DMS79 treated with DMSO at 0.1 percent for 48 hours (cell line): ENCODE measurements around the gene UFD1.

Experiments
- DNase-seq: peaks from one replicate; lab custom pipeline; 2025; lab: John Stamatoyannopoulos, UW

Gene UFD1

DNA sequence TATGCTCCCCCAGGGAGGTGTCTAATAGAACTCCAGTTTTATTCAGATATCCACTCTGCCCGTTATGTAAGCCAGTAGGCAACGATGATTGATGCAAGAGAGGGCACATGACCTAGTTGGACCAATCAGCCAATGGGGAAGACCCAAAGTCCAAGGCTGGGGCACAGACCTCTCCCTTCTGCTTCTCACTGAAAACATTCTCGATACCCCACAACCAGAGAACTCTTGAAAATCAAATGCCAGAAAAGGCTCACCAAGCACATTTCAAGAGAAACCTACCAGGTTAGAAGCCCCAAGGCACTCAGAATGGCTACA is 54.9 kb downstream of the UFD1 start:
- no peak for DNase-seq

DNA sequence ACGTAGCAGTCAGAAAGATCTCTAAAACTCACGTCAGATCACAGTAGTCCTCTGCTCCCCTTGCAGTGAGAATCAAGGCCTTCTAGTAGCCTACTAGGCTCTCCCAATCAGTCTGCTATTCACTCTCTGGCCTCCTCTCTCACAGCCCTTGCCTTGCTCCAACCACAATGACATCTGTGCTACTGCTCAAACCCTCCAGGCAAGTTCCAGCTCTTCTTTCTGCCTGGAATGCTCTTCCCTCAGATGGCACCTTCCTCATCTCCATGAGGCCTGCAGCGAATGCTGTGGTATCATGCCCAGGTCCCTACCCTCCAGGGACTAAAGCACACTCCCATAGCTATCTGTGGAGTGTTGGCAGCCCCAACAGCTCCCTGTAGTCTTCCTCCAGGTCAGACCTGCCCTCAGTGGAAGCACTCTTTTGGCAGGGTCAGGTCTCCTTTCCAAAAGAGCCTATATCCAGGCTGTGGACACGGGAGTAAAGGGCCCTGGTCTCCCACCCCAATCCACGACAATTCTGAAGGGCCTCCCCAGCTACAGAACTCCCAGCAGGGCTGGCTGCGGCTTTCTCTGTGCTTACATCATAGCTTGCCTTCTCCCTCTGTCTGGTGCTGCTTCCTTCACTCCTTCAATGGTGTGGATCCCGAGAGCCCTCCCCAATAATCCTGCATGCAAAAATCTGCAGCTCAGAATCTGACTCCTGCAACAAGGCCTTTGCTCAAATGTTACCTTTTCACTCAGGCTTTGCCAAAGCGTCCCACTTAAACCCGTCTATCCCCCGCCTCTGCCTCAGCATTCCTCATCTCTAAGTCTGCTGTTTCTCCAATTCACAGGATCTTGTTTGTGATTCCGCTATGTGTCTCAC is 56.3 kb downstream of the UFD1 start:
- DNase-seq: no peak

DNA sequence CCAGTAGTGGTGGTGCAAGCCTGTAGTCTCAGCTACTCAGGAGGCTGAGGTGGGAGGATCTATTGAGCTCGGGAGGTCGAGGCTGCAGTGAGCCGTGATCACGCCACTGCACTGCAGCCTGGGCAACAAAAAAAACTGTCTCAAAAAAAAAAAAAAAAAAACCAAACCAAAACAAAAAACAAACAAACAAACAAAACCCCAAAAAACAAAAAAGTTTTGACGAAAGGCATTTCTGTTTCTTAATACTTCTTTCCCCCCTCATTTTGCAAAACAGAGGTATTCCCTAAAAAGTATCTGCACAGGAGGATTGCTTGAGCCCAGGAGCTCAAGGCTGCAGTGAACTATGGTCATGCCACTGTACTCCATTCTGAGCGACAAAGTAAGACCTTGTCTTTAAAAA is 58.7 kb downstream of the UFD1 start:
- DNase-seq: no peak

DNA sequence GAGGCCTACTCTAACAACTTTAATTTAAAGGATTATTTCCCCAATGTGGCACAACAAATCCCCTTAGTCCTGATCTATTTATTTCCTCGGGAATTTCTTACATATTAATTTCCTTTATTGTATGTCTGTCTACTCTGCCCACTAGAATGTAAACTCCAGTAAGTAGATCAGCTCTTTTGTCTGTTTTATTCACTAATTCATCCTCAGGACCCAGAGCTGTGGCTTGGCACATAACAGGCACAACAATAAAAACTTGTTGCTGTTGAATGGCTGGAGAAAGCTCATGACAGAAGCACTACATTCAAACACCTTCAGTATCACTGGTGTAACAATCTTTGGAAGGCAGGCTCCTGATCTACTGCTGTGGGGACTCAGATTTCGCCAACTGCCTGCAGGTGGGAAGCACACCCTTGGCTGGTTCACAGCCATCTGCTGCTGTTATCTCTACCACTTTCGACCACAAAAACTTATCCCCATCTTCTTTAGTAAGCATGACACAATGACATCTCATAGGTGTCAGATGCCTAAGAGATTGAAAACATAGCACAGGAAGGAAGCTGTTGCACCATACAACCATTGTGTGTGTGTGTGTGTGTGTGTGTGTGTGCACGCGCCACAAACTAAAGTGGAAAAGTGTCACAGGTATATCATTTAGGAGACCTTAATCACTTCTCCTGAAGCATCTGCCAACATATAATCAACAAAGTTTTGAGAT is 59.4 kb downstream of the UFD1 start:
- DNase-seq: no peak

DNA sequence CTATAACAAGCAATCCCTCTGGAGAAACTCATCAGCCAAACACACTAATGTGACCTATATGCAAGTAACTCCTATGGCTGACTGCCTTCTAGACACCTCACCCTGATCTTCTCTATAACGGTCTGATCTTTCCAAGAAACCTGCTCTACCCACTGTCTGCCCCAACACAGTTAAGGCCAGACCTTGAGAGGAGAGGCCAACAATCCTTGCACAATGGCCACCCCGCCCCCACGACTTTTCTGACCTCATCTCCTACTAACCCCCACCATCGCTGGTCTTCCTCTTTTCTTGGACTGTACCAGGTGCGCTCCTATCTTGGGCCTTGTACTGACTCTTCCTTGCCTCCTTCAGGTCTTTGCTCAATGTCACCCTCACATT is 59.9 kb downstream of the UFD1 start:
- no peak for DNase-seq

DNA sequence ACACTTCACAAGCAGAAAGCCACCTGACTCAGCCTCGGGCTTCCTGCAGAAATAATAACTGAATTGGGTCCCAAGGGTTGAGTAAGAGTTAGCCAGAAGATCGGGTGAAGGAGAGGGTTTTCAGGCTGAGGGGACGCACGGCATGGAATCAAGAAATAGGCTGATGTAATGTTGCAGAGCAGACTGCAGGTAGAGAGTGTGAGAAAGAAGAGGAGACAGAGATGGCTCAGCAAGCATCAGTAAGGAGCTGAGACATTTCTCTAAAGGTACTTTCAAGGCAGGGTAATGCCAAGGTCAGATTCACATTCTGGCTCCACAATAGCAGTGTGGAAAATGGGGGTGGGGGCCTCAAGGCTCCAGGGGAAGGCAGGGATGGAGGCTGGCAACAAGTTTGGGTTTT is 66.1 kb downstream of the UFD1 start:
- DNase-seq: no peak

DNA sequence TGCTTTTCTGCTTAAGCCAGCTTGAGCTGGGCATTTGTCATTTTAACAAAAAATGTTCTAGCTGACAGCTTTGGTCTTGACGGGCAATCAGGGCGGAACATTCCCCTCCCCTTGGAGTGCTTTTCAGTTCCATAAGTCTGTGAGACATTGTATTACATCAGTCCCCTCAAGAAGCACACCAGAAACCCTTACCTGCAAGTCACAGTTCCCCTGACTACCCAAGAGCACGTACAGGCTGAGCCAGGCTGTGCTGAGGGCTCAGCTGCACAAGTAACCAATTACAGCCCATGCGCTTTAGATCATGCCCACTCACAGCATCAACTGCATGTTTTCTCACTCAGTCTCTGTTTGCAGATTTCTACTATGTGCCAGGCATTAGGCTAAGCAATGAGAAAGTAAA is 66.5 kb downstream of the UFD1 start:
- DNase-seq: no peak

DNA sequence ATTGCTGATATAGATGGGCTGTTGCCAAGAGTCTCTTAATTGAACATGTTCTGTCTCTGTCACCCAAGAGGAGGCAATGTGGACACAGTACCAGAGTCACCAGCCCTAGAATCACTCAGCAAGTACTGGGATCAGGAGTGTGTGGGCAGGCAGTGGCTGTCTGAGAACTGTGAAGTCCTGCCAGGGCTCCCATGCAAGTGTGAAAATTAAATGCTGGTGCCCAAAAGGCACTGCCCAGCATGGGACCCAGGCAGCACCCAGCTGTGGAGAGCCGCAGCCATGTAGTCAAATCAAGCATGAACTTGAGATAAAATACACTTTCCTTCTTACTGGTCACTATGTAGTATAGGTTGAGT is 67.3 kb downstream of the UFD1 start:
- DNase-seq: no peak

DNA sequence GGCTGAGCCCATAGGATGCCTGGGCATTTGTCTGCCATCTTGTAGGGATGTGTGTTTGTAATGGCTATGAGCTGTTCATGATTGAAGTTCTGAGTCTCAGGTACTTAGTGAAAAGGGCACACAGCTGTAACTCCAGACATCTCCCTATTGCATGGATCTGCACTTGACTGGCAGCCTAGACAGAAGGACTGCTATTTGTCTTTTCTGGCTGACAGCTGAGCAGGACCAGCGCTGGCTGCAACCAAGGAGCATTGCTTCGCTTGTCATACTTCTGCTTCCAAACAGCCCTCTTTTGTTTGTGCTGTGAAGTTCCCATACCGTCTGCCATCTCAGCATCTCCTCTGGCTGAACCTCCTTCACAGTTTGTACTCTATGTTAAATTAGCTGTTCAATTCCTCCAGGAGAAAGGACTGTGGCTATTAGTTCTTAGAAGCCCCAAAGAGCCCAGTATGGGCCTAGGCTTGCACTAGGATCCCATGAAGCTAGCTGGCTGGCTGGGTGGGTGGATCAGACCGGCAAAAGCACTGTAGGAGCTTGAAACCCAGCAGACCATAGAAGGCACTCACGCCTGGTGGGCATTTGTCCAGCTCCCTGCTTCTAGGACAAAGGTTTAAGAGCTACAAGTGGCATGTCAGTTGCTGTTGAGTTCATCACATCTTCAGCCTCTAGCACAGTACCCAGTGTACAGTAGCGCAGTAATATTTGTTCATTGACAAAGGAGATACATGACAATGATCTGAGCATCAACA is 67.9 kb downstream of the UFD1 start:
- DNase-seq: no peak

DNA sequence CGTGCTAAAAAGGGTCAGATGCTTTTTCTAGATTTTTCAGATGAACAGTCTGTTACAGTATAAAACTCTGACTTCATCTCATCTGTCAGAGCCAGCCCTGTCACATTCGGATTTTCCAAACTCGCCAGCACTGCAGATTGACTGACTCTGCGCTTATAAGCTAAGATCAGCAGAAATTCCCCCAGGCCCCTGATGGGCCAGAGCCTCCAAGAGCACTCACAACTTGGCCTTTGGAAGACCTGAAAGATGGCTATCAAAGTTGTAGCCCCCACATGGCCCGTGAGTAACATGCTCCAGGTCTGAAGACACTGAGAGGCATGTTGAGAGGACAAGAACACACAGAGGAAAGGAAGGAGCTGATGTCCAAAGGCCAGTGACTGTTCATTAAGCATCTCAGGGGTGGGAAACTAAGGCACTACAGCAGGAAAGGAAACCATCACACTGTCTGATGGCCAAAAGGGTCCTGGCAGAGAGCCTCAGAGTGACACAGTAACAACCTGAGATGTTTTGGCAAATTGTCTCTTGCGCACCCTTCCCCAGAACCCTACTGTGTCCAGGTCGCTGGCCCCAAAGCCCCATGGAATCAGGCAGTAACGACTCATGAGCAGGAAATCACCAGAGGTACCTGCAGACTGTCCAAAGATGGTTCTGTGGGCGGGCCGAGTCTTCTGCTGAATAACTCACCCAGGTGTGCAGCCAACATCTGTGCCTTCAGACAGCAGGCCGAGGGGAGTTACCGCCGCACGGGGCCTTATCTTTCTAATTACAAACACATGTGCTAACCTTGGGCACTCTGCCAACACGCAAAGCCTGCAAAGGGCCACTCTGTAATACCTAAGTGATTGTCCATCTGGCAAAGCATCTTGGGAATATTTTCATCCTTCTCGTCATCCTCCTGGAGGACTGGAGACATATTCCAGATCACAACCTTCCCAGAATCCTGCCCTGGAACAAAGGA is 71.1 kb downstream of the UFD1 start:
- no peak for DNase-seq

DNA sequence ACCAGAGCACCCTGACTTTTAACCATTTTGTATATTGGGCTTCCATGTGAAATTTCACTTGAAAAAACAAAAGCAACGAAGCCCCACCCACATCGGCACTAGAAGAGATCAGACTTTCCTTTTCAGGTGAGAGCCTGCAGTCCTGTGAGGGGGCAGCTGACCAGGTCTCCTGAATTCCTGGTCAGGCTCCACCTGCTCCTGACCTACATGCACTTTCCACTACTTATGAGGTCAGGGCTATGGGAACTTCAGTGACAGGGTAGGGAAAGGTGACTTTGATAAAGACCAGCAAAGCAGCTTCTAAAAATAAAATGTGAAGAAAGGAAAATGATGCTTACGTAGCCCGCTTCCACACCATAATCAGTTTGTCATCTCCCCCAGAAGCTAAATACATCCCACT is 72.1 kb downstream of the UFD1 start:
- DNase-seq: no peak

DNA sequence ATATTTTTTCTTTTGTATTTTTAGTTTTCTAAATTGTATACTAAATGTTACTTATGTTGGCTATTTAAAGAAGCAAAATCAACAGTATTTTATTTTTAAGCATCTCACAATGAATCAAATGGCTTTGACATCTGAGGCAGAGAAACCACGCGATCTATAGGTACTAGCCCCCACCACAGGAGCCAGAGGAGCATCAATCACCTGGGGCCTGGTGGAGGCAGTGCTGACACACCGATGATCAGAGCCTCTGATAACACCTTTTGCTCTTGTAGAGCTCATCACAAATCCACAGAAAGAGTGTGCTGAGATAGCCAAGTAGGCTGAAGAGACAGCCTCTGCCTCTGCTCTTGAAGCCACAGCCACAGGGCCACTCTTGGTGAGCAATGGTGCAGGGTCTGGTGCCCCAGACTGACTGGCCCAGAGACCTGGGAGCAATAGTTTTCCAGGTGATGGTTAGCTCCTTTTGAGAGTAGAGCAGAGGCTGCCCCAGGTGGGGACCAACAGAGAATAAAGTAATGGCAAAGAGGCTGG is 72.6 kb downstream of the UFD1 start:
- DNase-seq: no peak

DNA sequence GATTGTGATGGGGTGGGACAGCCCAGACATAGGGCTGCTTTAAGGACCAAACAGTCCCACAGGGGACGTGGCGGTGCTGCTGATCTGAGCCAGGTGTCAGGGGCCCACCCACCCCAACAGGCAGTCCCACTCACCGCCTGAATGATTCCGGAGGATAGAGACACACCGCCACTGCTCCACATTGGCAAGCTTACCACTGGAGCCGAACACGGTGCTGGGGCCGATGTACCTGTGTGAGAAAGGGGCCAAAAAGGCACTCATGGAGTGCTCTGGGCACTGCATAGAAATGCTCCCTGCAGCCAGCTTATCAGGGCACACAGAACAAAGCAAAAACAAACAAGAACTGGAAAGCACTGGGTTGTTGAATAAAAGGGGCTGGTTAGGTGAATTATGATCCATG is 73.3 kb downstream of the UFD1 start:
- DNase-seq: no peak

DNA sequence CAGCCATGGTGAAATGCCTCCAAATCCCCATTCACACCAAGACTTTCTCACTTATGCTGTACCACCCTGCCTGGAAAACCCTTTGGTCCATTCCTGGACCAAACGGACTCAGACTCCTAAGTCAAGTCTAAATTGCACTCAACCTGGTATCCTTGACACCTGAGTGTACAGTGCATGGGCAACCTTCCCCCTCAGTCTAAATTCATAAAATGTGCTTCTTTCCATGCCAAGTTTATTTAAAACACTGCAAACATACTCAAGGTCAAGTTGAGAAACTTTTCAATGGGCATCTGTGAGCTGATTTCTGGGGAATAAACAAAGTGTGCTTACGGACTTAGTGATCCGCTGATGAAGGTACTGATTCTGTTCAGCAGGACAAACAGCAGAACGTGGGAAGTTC is 73.9 kb downstream of the UFD1 start:
- no peak for DNase-seq

DNA sequence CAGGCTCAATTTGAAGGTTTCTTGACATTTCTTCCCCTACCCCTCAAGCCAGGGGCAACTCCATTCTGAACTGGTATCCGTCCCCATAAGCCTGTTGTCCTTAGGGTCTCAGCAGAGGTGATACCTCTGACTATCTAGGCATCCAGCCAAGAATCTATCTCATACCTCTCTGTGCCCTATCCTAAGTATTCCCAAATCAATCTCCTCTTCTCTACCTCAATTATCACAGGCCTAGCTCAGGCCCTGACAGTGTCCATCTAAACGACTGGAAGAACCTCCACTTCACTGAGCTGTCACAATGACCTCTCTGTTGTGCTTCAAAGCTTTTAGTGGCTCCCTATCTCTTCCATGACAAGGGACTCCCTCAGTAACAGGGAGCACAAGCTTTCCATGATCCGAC is 74.3 kb downstream of the UFD1 start:
- DNase-seq: no peak

DNA sequence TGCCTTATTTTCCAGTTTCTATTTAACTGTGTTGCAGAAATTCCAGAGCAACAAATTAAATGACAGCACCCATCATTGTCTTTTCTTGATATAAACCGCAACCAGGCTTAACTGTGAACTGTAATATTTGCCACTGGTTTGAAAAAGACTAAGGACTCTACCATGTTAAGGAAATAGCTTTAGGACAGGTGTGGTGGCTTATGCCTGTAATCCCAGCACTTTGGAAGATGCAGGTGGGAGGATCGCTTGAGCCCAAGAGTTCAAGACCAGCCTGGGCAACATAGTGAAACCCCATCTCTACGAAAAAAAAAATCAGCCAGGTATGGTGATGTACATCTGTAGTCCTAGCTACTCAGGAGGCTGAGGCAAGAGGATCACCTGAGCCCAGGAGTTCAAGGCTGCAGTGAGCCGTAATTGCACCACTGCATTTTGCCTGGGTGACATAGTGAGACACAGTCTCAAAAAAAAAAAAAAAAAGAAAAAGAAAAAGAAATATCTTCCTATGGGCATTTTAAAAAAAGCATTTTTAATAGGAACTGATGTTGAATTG is 76.3 kb downstream of the UFD1 start:
- no peak for DNase-seq

DNA sequence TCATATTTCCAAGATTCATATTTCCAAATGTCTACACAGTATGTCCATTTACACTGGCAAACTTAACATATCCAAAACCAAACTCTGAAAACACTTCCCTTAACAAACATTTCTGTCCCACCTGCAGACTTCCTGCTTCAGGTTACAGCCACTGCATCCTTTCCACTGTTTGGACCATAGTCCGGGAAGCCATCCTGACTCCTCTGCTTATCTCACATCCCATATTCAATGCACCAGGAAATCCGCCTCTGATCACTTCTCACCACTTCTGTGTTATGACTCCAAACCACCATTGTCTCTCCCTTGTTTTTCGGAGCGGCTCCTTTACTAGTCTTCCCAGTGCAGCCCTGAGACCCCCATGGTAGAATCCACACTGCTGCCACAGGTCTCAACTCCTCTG is 77.5 kb downstream of the UFD1 start:
- no peak for DNase-seq

DNA sequence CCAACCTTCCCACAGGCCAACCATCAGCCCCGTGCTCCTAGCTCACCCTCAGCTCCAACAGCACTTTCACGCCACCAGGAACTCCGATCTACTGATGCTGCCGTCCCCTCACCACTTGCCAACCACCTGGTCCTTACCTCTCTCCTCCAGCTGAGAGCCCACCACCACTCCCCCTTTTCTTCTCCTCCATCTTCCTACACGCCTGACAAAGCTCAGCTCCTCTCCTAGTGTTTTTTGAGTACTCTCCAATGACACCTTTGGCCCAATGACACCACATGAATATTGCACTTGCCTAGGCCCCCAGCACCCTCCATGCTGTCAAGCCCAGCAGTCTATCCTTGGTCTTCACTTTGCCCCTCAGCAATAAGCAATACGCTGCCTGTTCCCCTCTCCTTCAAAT is 78.1 kb downstream of the UFD1 start:
- DNase-seq: no peak
